GM04504 (cell line): ENCODE results near the gene HVCN1.
"Not testable (repeated sequence)": the region's sequence is repeated elsewhere in the genome, so short reads cannot be mapped to it uniquely, and the experiment has no call there.

Source experiments
- DNase-seq: peaks from one replicate; pipeline ENCODE4 v3.0.0-alpha.2; 2012; ENCODE audit warnings: low read depth

Gene HVCN1

DNA sequence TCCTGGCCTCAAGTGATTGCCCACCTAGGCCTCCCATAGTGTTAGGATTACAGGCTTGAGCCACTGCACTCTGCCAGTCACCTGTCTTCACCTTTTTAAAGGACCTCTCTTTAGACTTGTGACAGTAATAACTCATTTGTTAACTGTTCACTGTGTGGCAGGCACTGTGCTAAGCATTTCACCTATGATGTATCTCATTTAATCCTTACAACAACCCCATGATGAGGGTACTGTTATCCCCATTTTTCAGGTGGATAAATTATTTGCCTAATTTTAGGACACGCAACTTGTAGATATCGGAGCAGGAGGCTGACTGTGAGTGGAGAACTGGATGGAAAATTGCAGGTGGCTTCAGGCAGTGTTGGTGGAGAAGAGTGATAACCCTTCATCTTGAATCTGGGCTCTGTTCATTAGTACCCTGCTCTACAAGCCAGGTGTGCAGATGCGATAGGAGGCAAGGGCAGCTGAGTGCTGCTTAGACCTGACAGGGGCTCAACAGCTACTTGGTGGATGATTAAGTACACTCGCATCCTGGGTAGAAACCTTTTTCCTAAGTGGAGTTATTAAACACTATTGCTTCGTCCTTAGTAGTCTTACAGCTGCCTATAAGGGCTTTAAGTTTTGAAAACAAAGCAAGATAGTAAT lies 72.3 kb downstream of the HVCN1 start:
- DNase-seq: no peak

DNA sequence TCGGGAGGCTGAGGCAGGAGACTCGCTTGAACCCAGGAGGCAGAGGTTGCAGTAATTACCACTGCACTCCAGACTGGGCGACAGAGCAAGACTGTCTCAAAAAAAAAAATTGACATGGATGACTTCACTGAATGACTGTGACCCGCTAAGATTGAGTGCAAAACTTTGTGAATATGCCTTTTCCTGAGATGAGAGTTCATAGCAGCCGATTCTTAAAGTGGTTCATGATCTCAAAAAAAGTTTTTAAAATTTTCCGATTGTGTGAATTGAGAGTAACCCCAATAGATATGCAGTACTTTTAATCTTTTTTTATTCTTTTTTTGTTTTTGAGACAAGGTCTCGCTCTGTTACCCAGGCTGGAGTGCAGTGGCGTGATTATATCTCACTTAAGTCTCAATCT lies 73.7 kb downstream of the HVCN1 start:
- no peak for DNase-seq

DNA sequence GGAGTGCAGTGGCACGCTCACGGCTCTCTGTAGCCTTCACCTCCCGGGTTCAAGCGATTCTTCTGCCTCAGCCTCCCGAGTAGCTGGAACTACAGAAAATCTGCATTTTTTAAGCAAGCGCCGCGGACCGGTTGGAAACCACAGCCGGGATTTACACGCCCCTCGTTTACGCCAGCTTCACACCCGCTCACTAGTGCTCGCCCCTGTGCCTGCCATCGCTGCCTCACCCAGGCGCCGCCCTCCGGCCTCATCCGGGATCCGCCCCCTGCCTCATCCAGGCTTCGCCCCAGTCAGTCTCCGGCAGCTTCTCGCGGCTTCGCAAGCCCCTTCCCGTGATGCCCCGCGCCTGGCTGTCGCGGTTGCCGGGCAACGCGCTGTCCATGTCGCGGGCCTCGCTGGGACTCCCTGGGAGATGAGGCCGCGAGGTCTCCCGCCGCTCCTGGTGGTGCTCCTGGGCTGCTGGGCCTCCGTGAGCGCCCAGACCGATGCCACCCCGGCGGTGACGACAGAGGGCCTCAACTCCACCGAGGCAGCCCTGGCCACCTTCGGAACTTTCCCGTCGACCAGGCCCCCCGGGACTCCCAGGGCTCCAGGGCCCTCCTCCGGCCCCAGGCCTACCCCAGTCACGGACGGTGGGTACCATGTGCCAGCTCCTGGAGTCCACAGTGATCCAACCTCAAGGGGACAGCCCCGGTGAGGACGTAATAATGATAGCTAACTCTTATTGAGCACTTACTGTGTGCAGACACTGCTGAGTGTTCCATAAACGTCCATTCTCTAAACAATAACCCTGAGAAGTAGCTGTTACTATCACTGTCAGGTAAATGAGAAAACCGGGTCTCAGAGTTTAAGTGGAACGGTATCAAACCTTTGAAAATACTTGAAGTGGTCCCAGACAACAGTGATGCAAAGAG lies 74.9 kb downstream of the HVCN1 start, which contains the start of gene TCTN1:
TCTN1 (plus strand) TSS at position 359 of the 914 bp plus-strand sequence; CDS start at position 413, 54 bp downstream.
- peak; percentile 84 for DNase-seq

DNA sequence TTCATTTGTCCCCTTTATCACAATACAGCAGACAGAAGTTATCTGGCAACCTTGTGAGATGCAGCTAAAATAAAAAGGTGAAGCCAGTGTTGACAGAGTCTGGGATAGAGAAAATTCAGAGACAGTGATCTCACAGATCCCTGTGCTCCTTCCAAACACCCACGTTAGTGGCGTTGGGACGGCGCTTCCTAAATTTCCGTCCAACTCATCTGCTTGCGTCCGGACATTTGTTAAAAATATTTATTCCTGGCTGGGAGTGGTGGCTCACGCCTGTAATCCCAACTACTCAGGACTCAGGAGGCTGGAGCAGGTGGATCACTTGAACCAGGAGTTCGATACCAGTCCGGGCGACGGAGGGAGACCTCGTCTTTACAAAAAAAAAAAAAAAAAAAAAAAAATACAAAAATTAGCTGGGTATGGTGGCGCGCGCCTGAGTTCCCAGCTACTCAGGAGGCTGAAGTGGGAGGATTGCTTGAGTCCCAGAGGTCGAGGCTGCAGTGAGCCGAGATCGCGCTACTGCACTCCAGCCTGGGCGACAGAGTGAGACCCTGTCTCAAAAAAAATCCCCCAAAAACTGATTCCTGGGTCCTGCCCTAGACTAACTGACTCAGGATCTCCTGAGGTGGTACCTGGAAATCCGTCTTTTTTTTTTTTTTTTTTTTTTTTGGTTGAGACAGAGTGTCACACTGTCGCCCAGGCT lies 75.7 kb downstream of the HVCN1 start:
- DNase-seq: no peak

GRCh38 chr12:110606253-110606611 lies 82.7 kb downstream of the HVCN1 start:
- no peak for DNase-seq

GRCh38 chr12:110602085-110602814 lies 86.7 kb downstream of the HVCN1 start:
- DNase-seq: not testable (repeated sequence)

DNA sequence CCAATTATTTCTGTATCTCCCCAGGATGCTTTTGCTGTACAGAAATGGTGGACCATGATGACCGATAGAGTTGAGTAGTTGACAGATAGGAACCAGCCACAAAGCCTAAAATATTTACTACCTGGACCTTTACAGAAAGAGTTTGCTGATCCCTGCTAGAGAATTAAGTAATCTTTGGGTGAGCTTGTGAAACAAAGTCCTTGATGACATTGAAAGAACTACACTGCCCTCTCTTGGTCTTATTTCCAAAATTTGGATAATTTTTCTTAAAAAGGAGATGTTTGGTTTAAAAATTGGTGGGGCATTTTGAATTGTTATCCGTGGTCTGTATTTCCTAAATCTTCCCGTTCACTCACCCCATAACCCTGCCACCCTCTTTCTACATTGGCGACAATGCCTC lies 88.7 kb downstream of the HVCN1 start:
- DNase-seq: no peak

DNA sequence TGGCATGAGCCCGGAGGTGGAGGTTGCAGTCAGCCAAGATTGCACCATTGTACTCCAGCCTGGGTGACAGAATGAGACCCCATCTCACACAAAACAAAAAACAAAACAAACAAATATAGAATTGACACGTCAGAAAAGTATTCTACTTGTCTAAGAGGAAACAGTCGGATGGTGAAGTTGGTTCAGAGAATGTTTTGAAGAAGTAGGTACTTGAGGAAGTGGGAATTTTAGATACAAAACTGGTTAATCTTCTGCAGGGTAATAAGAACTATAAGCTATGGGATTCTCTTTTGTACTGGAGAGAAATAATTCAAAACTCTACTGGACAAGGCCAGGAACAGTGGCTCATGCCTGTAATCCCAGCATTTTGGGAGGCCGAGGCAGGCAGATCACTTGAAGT lies 89.6 kb downstream of the HVCN1 start:
- no peak for DNase-seq
